GM10248 (cell line): ENCODE data around the gene ST6GALNAC2.
A peak's percentile ranks its signal among the peaks of the same experiment; 100 is the strongest.

Experiments
- CTCF ChIA-PET: fragments of 300-600 bp; sonication (Branson Sonifier 250); formaldehyde crosslinking; extraction: SDS; loops from one replicate; lab custom pipeline; 2021; ENCODE audit warnings: antibody characterized with exemption; lab: Yijun Ruan, JAX
- POLR2A ChIA-PET: fragments of 350-650 bp; sonication (Branson Sonifier 250); formaldehyde crosslinking; extraction: SDS; loops from one replicate; lab custom pipeline; 2020; ENCODE audit warnings: antibody characterized with exemption; lab: Yijun Ruan, JAX
- DNase-seq: peaks from one replicate; pipeline ENCODE4 v3.0.0; 2012; ENCODE audit errors: extremely low spot score
- TF ChIP-seq, protein P1 (sequence below): IDR thresholded peaks from 2 replicates; pipeline ENCODE4 v1.5.1; 2012; ENCODE audit warnings: mild to moderate bottlenecking, low read depth; ENCODE audit errors: extremely low read depth, missing control alignments, control extremely low read depth

The ST6GALNAC2 gene

DNA sequence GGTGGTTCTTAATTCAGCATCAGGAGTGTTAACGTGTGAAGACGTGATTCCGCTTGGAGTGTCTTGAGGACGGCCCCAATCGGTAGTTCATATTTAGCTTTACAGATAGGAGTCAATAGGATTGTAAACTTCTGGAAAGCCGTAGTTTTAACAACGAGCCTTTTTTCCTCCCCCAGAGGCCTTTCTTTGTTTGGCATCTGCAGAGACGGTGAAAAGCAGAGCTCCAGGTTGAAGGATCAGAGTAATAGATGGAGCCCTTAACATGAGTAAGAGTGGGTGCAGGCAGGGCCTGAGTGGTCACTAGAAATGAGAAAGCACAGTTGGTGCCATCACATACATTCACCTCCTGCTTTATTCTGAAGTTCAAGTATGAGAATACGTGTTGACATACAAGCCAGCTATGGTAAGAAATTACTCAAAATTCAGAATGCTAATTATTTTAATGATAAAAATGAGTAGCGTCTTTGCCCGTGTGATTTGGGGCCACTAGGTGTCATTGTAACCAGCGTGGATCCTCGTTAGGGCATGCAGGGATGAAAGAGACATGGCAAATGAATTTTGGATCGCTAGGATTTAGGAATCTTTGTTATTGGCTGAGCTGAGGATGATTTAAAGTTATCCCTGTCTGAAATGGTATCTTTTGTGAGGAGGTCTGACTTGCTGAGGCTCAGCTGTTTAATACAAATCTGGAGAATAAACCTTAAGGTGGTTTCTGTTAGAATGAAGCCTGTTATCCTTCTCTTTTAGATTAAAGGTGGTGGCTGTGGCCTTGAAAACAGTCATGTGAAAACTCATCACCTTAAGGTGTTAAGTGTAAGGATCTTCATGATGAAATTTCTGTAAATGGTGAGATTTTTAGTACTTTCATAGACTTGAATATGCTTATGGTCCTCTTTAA, 27.2 kb downstream of the ST6GALNAC2 start:
- ChIA-PET CTCF (interaction anchor here (0.9 to 5.7 kb wide), 15 partner anchors 11 to 158 kb away, joined by 3 to 60 read pairs (median 5); a partner anchor contains a TSS), POLR2A (no interaction called here)
- TF ChIP-seq, protein P1, sequence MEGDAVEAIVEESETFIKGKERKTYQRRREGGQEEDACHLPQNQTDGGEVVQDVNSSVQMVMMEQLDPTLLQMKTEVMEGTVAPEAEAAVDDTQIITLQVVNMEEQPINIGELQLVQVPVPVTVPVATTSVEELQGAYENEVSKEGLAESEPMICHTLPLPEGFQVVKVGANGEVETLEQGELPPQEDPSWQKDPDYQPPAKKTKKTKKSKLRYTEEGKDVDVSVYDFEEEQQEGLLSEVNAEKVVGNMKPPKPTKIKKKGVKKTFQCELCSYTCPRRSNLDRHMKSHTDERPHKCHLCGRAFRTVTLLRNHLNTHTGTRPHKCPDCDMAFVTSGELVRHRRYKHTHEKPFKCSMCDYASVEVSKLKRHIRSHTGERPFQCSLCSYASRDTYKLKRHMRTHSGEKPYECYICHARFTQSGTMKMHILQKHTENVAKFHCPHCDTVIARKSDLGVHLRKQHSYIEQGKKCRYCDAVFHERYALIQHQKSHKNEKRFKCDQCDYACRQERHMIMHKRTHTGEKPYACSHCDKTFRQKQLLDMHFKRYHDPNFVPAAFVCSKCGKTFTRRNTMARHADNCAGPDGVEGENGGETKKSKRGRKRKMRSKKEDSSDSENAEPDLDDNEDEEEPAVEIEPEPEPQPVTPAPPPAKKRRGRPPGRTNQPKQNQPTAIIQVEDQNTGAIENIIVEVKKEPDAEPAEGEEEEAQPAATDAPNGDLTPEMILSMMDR: peak; percentile 52
- no peak for DNase-seq

GRCh38 chr17:76557368-76558197, 28.1 kb downstream of the ST6GALNAC2 start:
- ChIA-PET POLR2A (interaction anchor here (0.7 to 1.0 kb wide), 3 partner anchors 9 to 77 kb away, joined by 3 to 10 read pairs (median 3); no protein-coding TSS in a partner anchor), CTCF (interaction anchor here (0.6 to 5.7 kb wide), 20 partner anchors 9 to 494 kb away, joined by 3 to 60 read pairs (median 5); partner anchors contain the start of genes JMJD6, METTL23 and PRCD)
- DNase-seq: peak; percentile 92
- TF ChIP-seq, protein P1: peak; percentile 20

DNA sequence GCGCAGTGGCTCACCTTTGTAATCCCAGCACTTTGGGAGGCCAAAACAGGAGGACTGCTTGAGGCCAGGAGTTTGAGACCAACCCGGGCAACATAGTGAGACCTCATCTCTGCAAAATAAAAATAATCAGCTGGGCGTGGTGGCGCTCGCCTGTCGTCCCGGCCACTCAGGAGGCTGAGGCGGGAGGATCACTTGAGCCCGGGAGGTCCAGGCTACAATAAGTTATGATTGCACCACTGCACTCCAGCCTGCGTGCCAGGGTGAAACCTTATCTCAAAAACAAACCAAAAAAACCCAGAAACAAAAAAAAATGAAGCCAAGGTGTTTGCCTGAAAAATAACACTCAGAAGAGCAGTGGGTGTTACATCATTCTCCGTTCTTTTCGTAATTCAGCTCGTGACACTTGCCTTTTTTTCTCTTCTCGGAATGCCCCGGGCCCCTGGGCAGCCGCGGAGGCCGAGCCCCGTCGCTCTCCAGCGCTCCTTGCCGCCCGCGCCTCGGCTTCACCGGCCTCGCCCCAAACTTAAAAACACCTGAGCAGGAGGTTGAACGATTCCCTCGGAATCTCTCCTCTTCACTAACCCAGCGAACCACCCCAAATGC, 28.8 kb downstream of the ST6GALNAC2 start:
- CTCF ChIA-PET: interaction anchor here (0.6 to 5.7 kb wide), 20 partner anchors 8 to 494 kb away, joined by 3 to 60 read pairs (median 5); partner anchors contain the start of genes JMJD6, METTL23 and PRCD
- POLR2A ChIA-PET: interaction anchor here (0.7 to 1.0 kb wide), 3 partner anchors 10 to 76 kb away, joined by 3 to 10 read pairs (median 3); no protein-coding TSS in a partner anchor
- TF ChIP-seq, protein P1: no peak
- DNase-seq: no peak

GRCh38 chr17:76554131-76554530, 31.5 kb downstream of the ST6GALNAC2 start:
- no peak for DNase-seq
- TF ChIP-seq, protein P1: no peak
- CTCF ChIA-PET: interaction anchor here (1.1 to 3.7 kb wide), 2 partner anchors 31 to 47 kb away, joined by 3 to 21 read pairs; no protein-coding TSS in a partner anchor
- POLR2A ChIA-PET: no interaction called here

DNA sequence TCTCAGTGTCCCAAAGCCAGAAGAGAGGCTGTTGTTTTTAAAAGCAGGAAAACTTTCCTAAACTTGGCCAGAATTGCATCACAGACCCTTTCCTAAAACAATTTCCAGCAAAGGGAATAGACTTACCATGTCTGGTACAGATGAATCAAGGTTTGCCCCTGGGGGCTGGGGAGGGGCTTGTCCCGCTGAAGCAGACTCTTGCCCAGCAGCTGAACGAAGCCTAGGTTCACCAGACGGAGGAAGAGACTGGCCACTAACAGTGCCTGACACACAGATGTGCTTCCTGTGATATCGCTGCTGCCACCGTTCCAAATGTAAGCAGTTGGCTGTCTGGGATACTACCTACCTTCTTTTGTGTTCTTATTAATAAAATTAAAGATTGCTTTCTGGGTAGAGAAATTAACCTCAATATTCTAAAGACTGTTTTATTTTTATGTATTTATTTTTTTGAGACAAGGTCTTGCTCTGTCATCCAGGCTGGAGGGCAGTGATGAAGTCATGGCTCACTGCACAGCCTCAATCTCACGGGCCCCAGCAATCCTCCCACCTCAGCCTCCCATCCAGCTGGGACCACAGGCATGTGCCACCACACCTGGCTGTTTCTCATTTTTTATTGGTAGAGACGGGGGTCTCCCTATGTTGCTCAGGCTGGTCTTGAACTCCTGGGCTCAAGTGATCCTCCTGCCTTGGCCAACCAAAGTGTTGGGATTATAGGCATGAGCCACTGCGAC, 32.3 kb downstream of the ST6GALNAC2 start:
- TF ChIP-seq, protein P1: no peak
- DNase-seq: no peak
- ChIA-PET CTCF (interaction anchor here (1.1 to 3.7 kb wide), 3 partner anchors 30 to 95 kb away, joined by 3 to 21 read pairs (median 9); no protein-coding TSS in a partner anchor), POLR2A (no interaction called here)
